ENCODE data around the gene SSR3.

DNA sequence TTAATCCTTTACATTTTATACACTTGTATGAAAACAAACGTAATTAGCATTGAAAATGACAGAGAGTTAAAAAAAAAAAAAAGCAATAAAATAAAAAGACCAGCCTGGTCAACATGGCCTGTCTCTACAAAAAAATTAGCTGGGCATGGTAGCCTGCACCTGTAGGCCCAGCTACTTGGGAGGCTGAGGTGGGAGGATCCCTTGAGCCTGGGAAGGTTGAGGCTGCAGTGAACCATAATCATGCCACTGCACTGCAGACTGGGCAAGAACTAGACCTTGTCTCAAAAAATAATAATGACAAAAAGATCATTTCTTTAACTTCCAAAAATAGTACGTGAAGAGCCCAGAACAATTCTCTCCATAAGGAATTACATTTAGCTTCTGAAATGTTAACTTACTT, 1.9 kb downstream of the SSR3 start:
- TF ChIP-seq, protein P1, sequence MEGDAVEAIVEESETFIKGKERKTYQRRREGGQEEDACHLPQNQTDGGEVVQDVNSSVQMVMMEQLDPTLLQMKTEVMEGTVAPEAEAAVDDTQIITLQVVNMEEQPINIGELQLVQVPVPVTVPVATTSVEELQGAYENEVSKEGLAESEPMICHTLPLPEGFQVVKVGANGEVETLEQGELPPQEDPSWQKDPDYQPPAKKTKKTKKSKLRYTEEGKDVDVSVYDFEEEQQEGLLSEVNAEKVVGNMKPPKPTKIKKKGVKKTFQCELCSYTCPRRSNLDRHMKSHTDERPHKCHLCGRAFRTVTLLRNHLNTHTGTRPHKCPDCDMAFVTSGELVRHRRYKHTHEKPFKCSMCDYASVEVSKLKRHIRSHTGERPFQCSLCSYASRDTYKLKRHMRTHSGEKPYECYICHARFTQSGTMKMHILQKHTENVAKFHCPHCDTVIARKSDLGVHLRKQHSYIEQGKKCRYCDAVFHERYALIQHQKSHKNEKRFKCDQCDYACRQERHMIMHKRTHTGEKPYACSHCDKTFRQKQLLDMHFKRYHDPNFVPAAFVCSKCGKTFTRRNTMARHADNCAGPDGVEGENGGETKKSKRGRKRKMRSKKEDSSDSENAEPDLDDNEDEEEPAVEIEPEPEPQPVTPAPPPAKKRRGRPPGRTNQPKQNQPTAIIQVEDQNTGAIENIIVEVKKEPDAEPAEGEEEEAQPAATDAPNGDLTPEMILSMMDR (conservative IDR thresholded peaks at IDR 0.05 in 1 of 2, IDR thresholded peaks at IDR 0.05 in 1 of 2; ENCODE audit: low read depth in 1 of 2, low read length in 2 of 2) = no peak
- TF ChIP-seq EZH2 (IDR thresholded peaks at IDR 0.05; ENCODE audit: low read length, missing control alignments) = no peak
